GM10248 (cell line): ENCODE measurements around the gene CAMSAP1.
A peak's percentile ranks its signal among the peaks of the same experiment; 100 is the strongest.

Experiments used
- CTCF ChIA-PET: fragments of 300-600 bp; sonication (Branson Sonifier 250); formaldehyde crosslinking; extraction: SDS; loops from one replicate; lab custom pipeline; 2021; ENCODE audit warnings: antibody characterized with exemption; lab: Yijun Ruan, JAX
- POLR2A ChIA-PET: fragments of 350-650 bp; sonication (Branson Sonifier 250); formaldehyde crosslinking; extraction: SDS; loops from one replicate; lab custom pipeline; 2020; ENCODE audit warnings: antibody characterized with exemption; lab: Yijun Ruan, JAX
- DNase-seq: peaks from one replicate; pipeline ENCODE4 v3.0.0; 2012; ENCODE audit errors: extremely low spot score
- TF ChIP-seq, protein P1 (sequence below): IDR thresholded peaks from 2 replicates; pipeline ENCODE4 v1.5.1; 2012; ENCODE audit warnings: mild to moderate bottlenecking, low read depth; ENCODE audit errors: extremely low read depth, missing control alignments, control extremely low read depth

Gene CAMSAP1

DNA sequence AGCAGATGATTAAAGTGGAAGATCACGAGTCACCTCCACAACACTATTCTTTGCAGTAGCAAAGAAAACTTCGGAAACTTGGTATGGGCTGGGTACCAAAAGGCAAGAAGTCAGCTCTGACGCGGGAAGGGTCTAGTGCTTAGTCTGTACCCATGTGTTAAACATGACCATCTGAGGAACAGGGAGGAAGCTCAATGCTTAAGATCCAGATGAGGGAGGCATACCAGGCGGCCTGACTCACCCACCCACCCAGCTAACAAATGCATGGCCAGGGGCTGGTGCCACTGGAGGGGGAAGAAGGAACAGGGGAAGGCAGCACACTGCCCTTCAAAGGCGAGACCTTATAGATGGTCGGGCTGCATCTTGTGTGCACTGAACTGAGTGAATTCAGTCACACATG is 41.8 kb downstream of the CAMSAP1 start:
- POLR2A ChIA-PET, result no interaction called here
- no peak for DNase-seq
- CTCF ChIA-PET, result interaction anchor here (1.1 to 6.3 kb wide), 7 partner anchors 11 to 257 kb away, joined by 4 to 22 read pairs (median 6); partner anchors contain the start of gene CAMSAP1
- TF ChIP-seq, protein P1, sequence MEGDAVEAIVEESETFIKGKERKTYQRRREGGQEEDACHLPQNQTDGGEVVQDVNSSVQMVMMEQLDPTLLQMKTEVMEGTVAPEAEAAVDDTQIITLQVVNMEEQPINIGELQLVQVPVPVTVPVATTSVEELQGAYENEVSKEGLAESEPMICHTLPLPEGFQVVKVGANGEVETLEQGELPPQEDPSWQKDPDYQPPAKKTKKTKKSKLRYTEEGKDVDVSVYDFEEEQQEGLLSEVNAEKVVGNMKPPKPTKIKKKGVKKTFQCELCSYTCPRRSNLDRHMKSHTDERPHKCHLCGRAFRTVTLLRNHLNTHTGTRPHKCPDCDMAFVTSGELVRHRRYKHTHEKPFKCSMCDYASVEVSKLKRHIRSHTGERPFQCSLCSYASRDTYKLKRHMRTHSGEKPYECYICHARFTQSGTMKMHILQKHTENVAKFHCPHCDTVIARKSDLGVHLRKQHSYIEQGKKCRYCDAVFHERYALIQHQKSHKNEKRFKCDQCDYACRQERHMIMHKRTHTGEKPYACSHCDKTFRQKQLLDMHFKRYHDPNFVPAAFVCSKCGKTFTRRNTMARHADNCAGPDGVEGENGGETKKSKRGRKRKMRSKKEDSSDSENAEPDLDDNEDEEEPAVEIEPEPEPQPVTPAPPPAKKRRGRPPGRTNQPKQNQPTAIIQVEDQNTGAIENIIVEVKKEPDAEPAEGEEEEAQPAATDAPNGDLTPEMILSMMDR, result no peak

DNA sequence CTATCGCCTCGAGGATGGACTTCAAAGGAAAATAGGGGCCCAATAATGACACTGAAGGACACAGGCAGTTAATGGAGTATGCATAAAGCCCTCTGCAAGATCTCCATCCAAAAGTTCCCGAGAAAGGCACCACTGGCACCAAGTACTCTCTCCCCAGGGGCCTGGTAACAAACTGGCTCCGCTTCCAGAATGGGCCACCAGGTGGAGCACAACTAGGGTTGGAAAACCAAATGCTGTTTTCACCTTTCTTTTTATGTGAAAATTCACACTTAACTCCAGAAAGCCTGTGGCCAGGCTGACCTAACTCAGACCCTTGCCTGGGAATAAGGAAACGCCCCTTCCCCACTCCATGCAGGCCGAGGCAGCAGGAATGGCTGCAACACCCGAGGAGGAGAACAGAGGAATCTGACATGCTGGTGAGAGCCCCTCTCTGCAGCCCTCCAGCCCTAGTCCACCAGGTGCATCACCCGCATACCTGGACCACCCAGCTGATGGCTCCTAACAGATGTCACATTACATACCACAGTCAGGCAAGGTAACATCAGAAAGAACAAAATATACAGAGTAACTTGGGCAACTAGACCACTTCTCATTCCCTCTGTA is 42.8 kb downstream of the CAMSAP1 start:
- POLR2A ChIA-PET, result no interaction called here
- CTCF ChIA-PET, result interaction anchor here (1.0 to 6.3 kb wide), 11 partner anchors 10 to 258 kb away, joined by 3 to 22 read pairs (median 4); partner anchors contain the start of gene CAMSAP1
- TF ChIP-seq, protein P1, result peak; percentile 73

DNA sequence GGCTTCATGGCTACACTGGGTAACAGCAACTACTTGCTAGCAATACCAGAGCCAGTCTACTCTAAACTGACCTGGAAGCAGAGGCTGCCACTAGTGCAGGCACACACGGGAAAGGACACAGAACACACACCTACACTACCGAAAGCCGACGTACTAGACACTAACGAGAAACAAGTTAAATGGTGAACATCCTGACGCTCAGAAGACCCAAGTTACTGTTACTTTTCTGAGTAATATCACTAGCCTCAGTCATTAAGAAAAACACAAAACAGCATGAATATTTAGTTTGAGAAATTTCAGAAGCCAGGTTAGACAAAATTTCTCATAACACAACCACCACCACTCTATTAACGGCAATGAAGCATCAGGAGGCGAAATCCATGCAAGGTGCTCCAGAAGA is 44.5 kb downstream of the CAMSAP1 start:
- ChIA-PET POLR2A (no interaction called here), CTCF (interaction anchor here (1.0 to 6.3 kb wide), 3 partner anchors 13 to 260 kb away, joined by 3 to 22 read pairs (median 6); no protein-coding TSS in a partner anchor)
- DNase-seq, result no peak
- TF ChIP-seq, protein P1, result no peak

More for the DNA sequence above, 42.8 kb downstream of the CAMSAP1 start:
- peak; percentile 77 for DNase-seq

DNA sequence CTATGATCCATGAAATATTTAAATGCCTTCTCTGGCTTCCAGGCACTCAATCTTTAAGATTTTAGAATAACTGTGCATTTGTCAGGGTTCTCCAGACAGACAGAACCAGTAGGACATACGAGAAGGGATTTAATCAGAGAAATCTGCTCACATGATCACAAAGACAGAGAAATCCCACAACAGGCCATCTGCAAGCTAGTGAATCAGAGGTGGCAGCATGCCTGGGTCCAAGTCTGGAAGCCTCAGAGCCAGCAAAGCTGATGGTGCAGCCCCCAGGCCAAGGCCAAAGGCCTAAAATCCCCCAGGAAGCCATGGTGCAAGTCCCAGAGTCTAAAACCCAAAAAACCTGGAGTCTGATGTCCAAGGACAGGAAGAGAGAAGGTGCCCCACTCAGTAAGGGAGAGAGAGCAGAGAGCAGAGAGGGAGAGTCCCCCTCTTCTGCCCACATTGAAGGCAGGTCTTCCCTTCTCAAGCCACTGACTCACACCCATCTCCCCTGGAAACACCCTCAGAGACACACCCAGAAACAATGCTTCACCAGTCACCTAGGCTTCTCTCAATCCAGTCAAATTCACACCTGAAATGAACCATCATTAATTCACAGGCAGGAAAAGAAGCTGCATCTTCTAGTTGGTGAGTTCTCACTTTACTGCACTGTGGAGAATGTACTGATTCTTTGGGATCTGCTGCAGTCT is 48.7 kb downstream of the CAMSAP1 start:
- DNase-seq, result no peak
- TF ChIP-seq, protein P1, result no peak
- ChIA-PET CTCF (no interaction called here), POLR2A (no interaction called here)

DNA sequence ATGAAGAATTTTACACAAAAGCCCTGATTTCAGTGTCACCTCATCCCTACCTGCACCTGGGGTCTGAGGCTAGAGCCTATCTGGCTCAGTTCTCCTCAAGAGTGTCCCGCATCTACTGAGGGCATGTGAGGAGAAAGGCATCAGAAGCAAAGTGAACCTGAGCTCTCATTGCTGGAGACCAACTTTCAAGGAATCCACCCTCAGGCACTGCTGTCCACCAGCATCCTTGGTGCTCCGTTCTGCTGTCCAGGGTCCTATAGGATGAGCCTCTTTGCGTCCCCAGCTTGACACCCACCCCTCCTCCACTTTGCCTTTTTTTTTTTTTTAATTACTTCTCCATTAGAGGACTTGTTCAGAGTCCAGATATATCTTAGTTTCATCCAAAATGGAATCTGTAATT is 49.5 kb downstream of the CAMSAP1 start:
- TF ChIP-seq, protein P1, result no peak
- ChIA-PET POLR2A (no interaction called here), CTCF (no interaction called here)
- DNase-seq, result no peak

DNA sequence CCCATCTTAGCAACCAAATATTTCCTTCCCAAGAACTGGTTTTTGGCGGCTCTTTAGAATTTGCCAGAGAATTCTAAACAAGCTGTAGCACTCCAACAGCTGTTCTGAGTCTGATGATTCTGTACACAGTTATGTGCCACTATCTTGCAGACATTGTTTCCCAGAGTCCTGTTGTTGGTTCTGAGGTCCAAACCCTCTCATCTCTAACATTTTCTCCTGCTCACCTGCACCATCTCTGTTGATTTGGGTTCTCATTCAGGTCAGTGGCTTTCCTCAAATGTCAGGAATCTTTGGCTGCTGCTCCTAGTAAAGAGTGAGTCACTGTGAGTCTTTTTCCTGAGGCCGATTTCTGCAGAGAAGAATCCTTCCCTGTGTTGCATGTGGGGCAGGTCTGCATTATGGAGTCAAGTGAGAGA is 50.0 kb downstream of the CAMSAP1 start:
- TF ChIP-seq, protein P1, result no peak
- ChIA-PET POLR2A (no interaction called here), CTCF (no interaction called here)
- DNase-seq, result no peak
